ENCODE measurements around the gene ARPC1B. TPM values are rescaled to one million over a fixed set of nuclear protein-coding genes. Genes with fewer than 3 reads are reported as not detected.
"Not testable (repeated sequence)": the region's sequence is repeated elsewhere in the genome, so short reads cannot be mapped to it uniquely, and the experiment has no call there.

Gene ARPC1B
- total and polyA plus RNA-seq, 2 donors from 2014 or later: 74.1 to 216 TPM

GRCh38 chr7:99385564-99385963 is 11.0 kb downstream of the ARPC1B start:
- H3K27ac ChIP-seq (ENCODE audit: low read depth in 2 of 2, low read length in 2 of 2): no peak overlapping the region
- FAIRE-seq: no peak
- intact Hi-C loops (cut with DNase I): no loop called here
- H3K27me3 ChIP-seq (ENCODE audit: control insufficient read depth, insufficient read depth, low read length): no peaks in the 10 kb centered on the region
- peaks cover 0 to 9% (median 0%) of the 10 kb centered on the region in 3 donors for H3K36me3 ChIP-seq (ENCODE audit: control insufficient read depth in 2 of 3, insufficient read depth in 3 of 3, low read length in 3 of 3)
- H3K4me1 ChIP-seq (ENCODE audit: control insufficient read depth in 2 of 3, insufficient read depth in 2 of 3, low read depth in 1 of 3, low read length in 3 of 3): peaks cover 0 to 10% (median 0%) of the 10 kb centered on the region in 3 donors
- H3K9me3 ChIP-seq (ENCODE audit: control insufficient read depth in 2 of 3, insufficient read depth in 1 of 3, low read length in 3 of 3): no peaks in the 10 kb centered on the region
- H3K4me3 ChIP-seq (ENCODE audit: low read length in 3 of 3): no peak overlapping the region
- no peak overlapping the region for H3K9ac ChIP-seq (ENCODE audit: low read length in 3 of 3)
- no peak for TF ChIP-seq CTCF (IDR thresholded peaks at IDR 0.05; ENCODE audit: borderline replicate concordance, extremely low read depth, insufficient read depth)
- DNase-seq: peak in 1 of 5 donors; percentile 70

GRCh38 chr7:99386584-99387238 is 12.2 kb downstream of the ARPC1B start:
- H3K4me3 ChIP-seq (ENCODE audit: low read length in 3 of 3): no peak overlapping the region
- intact Hi-C loops (cut with DNase I): no loop called here
- H3K9me3 ChIP-seq (ENCODE audit: control insufficient read depth in 2 of 3, insufficient read depth in 1 of 3, low read length in 3 of 3): no peaks in the 10 kb centered on the region
- DNase-seq: peak in 1 of 5 donors; percentile 41
- peaks cover 0 to 10% (median 0%) of the 10 kb centered on the region in 3 donors for H3K36me3 ChIP-seq (ENCODE audit: control insufficient read depth in 2 of 3, insufficient read depth in 3 of 3, low read length in 3 of 3)
- FAIRE-seq: no peak
- no peaks in the 10 kb centered on the region for H3K27me3 ChIP-seq (ENCODE audit: control insufficient read depth, insufficient read depth, low read length)
- no peak for TF ChIP-seq CTCF (IDR thresholded peaks at IDR 0.05; ENCODE audit: borderline replicate concordance, extremely low read depth, insufficient read depth)
- no peak overlapping the region for H3K9ac ChIP-seq (ENCODE audit: low read length in 3 of 3)
- peaks cover 0 to 2% (median 0%) of the 10 kb centered on the region in 3 donors for H3K4me1 ChIP-seq (ENCODE audit: control insufficient read depth in 2 of 3, insufficient read depth in 2 of 3, low read depth in 1 of 3, low read length in 3 of 3)
- no peak overlapping the region for H3K27ac ChIP-seq (ENCODE audit: low read depth in 2 of 2, low read length in 2 of 2)

GRCh38 chr7:99387239-99387635 is 12.7 kb downstream of the ARPC1B start:
- H3K4me1 ChIP-seq (ENCODE audit: control insufficient read depth in 2 of 3, insufficient read depth in 2 of 3, low read depth in 1 of 3, low read length in 3 of 3); H3K9me3 ChIP-seq (ENCODE audit: control insufficient read depth in 2 of 3, insufficient read depth in 1 of 3, low read length in 3 of 3); intact Hi-C loops (cut with DNase I); H3K9ac ChIP-seq (ENCODE audit: low read length in 3 of 3); H3K27me3 ChIP-seq (ENCODE audit: control insufficient read depth, insufficient read depth, low read length); FAIRE-seq; H3K4me3 ChIP-seq (ENCODE audit: low read length in 3 of 3); H3K27ac ChIP-seq (ENCODE audit: low read depth in 2 of 2, low read length in 2 of 2): not testable (repeated sequence)
- H3K36me3 ChIP-seq (ENCODE audit: control insufficient read depth in 2 of 3, insufficient read depth in 3 of 3, low read length in 3 of 3): peaks cover 0 to 10% (median 0%) of the 10 kb centered on the region in 3 donors
- peak in 1 of 5 donors; percentile 29 for DNase-seq

- Histone ChIP-seq H3K36me3 (ENCODE audit: control insufficient read depth in 2 of 3, insufficient read depth in 3 of 3, low read length in 3 of 3) (peaks cover 0 to 10% (median 0%) of the 10 kb centered on the region in 3 donors), H3K9ac (ENCODE audit: low read length in 3 of 3) (no peak overlapping the region), H3K9me3 (ENCODE audit: control insufficient read depth in 2 of 3, insufficient read depth in 1 of 3, low read length in 3 of 3) (no peaks in the 10 kb centered on the region), H3K27me3 (ENCODE audit: control insufficient read depth, insufficient read depth, low read length) (no peaks in the 10 kb centered on the region), H3K4me3 (ENCODE audit: low read length in 3 of 3) (no peak overlapping the region), H3K4me1 (ENCODE audit: control insufficient read depth in 2 of 3, insufficient read depth in 2 of 3, low read depth in 1 of 3, low read length in 3 of 3) (no peaks in the 10 kb centered on the region), H3K27ac (ENCODE audit: low read depth in 2 of 2, low read length in 2 of 2) (no peak overlapping the region)
- no peak for FAIRE-seq
- no peak for TF ChIP-seq CTCF (IDR thresholded peaks at IDR 0.05; ENCODE audit: borderline replicate concordance, extremely low read depth, insufficient read depth)
- intact Hi-C loops (cut with DNase I): no loop called here
- DNase-seq: peak in 1 of 5 donors; percentile 73
Observed at GRCh38 chr7:99387912-99388311, 13.4 kb downstream of the ARPC1B start.

Measured in kidney (tissue), 14 donors.